Neural cell (in vitro differentiated cells): ENCODE measurements around the gene C14orf180.

Source experiments
- CTCF ChIP-seq: fragments of 450-650 bp; IDR thresholded peaks from 2 replicates; pipeline ENCODE4 v1.5.1; 2014; ENCODE audit warnings: antibody characterized with exemption, mild to moderate bottlenecking, moderate library complexity; ENCODE audit not compliant: poor library complexity, severe bottlenecking
- RAD21 ChIP-seq: fragments of 450-650 bp; conservative IDR thresholded peaks from 2 replicates; pipeline ENCODE4 v1.6.1; 2014; ENCODE audit warnings: antibody characterized with exemption, mild to moderate bottlenecking, moderate library complexity

- TF ChIP-seq CTCF, result no peak
- no peak for TF ChIP-seq RAD21
These were observed 58.6 kb downstream of the C14orf180 start for GRCh38 chr14:104638190-104638589.
